CD4-positive, alpha-beta T cell treated with Interleukin-1 beta for 1 hour (primary cell): ENCODE results near the gene NAPB.
A peak's percentile ranks its signal among the peaks of the same experiment; 100 is the strongest.
"Not testable (repeated sequence)": the region's sequence is repeated elsewhere in the genome, so short reads cannot be mapped to it uniquely, and the experiment has no call there.

Source experiments
- DNase-seq, 2 donors: peaks; one replicate each; pipeline ENCODE4 v3.0.0-alpha.2; 2020 to 2022

NAPB gene

DNA sequence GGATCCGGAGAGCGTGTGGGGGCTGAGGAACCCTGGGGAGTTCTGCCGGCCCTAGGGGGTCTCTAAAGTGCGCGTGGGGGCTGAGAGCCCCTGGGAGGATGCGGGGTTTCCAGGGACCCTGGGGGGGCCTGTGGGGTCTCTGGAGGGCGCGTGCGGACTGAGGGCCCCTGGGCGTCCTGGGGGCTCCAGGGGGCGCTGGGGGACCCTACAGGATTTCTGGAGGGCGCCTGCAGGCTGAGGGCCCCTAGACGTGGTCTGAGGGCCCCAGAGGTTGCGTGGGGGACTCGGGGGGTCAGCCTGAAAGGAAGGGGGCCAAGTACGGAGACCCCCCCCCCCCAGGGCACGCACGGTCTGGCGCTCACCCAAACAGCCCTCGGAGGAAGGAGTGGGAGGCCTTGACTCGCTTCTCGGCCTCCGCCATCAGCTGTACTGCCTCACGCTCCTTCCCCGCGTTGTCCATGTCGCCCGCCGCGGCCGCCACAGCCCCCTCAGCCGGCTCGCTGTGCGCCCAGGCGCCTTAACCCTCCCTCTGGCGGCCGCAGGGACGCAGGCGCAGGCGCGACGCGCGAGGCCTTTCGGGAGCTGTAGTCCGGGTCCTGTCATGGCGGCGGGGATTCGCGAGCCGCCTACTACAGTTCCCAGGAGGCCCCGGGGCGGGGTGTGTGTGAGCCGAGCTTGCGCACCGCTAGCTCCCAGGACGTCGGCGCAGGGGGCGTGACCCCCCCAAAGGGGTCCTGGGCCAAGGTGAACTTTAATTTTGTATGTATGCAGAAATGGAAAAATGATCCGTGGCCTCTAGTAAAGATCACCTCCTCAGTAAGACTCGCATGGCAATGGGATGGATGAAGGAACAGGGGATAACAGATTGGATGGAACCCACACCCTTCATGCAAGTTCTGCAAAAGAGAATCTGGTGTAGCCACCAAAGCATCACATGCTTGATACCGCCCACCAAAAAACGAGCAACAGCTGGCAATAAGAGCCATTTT, at the start of gene NAPB:
TSS of gene NAPB (minus strand) at position 546 of the 989 bp plus-strand sequence. CDS start at position 460, 86 bp downstream.
- DNase-seq = peak; percentile 93

DNA sequence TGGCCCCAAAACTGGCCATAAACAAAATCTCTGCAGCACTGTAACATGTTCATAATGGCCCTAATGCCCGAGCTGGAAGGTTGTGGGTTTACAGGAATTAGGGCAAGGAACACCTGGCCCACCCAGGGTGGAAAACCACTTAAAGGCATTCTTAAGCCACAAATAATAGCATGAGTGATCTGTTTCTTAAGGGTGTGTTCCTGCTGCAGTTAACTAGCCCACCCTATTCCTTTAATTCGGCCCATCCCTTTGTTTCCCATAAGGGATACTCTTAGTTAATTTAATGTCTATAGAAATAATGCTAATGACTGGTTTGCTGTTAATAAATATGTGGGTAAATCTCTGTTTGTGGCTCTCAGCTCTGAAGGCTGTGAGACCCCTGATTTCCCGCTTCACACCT, 45.7 kb upstream of the NAPB start:
- not testable (repeated sequence) for DNase-seq

DNA sequence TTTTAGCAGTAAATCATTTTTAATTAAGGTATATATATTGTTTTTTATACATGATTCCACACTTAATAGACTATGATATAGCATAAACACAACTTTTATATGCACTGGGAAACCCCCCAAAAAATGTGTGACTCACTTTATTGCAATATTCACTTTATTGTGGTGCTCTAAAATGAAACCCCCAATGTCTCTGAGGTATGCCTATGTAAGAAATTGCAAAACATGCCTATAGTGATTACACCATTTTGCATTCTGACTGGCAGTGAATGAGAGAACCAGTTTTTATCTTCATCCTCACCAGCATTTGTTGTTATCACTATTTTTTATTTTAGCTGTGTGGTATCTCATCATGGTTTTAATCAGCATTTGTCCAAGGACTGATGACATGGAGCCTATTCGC, 39.9 kb upstream of the NAPB start:
- DNase-seq = no peak

DNA sequence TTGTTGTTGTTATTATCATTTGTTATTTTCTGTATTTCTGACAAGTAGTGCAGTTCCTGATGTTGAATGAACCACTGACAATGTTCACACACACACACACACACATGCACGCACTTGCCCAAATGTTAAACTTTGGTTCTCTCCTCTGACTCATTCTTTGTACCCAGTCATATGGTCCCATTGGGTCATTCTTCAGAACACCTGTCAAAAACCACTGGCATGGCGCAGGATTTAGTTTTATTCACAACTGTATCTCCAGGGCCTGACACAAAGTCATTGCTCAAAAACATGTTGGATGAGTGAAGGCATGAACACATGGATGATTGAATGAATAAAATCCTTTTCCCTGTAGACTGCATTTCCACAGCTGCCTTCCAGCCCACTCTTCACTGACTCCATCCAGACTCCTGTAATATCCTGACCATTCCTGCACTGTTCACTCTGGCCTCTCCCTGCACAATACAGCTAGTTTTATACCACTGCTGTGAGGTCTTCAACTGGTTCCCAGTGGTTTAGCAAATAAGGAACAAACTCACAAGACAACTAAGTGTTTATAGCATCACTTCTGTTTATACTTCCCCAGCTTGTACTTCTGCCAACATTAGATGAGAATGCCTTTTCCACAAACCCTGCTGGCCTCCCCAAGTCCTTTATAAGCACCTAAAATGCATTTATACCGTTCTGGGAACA, 38.3 kb upstream of the NAPB start:
- DNase-seq = no peak

DNA sequence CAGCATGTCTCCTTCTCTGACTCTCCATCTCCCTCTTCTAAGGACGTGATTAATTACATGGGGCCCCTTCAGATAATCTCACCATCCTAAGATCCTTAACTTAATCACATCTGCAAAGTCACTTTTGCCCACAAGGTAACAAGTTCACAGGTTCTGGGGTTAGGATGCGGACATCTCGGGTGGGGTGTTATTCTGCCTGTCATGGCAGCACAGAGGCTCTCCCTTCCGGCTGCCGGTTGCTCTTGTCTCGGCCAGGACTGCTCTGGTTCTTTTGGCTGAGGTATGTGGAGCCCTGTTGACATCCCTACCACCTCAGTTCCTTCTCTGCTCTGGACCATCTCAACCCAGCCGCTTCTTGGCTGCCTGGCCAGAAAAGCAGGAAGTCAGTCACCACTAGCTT, 35.6 kb upstream of the NAPB start:
- peak in 1 of 2 donors; percentile 22 for DNase-seq

DNA sequence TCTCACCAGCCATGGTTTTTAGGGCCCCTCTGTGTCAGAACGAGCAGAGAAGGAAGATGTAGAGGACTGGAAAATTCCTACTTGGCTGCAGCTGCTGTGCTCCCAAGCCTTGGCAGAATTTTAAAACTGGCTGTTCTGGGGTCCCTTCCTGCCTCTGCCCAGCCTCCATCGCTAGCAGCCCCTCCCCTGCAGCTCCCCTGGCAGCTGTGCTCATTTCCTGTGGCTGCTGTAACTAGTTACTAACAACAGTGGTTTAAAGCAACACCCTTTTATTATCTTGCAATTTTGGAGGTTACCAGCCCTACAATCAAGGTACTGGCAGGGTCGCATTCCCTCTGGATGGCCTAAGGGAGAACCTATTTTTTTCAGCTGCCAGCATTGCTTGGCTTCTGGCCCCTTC, 35.1 kb upstream of the NAPB start:
- peak; percentile 32 to 43 for DNase-seq

DNA sequence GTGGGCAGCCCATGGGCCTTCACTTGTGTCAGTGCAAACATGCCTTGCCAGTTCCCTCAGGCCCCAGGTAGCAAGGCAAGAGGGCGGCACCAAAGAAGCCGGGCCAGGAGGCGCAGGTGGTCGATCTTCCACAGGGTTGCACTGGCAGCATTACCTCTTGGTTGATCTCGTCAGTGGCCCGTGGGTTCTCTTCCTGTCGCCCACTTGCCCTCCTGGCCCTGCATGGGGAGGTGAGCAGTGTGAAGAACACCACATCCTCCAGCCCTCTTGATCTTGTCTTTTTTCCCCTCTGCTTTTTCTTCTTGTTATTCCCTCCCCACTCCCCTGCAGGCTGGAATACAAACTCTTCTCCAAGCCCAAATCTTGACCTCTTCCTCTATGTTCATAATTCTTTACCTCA, 34.4 kb upstream of the NAPB start:
- DNase-seq = no peak

DNA sequence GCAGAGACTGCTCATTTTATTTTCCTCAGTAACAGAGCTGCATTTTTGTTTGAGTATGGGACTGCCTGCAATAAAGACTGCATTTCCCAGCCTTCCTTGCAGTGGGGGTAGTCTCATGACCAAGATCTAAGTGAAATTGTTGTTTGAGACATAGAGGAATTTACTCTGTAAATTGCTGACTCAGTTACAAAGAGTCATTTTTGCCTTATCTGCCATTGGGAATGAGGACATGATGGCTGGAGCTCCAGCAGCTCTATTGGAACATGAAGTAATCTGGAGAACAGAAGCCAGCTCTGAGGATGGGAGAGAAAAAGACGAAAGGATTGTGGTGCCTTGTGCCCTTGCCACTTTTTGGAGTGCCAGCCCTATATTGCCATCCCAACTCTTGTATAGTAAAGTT, 33.5 kb upstream of the NAPB start:
- no peak for DNase-seq

DNA sequence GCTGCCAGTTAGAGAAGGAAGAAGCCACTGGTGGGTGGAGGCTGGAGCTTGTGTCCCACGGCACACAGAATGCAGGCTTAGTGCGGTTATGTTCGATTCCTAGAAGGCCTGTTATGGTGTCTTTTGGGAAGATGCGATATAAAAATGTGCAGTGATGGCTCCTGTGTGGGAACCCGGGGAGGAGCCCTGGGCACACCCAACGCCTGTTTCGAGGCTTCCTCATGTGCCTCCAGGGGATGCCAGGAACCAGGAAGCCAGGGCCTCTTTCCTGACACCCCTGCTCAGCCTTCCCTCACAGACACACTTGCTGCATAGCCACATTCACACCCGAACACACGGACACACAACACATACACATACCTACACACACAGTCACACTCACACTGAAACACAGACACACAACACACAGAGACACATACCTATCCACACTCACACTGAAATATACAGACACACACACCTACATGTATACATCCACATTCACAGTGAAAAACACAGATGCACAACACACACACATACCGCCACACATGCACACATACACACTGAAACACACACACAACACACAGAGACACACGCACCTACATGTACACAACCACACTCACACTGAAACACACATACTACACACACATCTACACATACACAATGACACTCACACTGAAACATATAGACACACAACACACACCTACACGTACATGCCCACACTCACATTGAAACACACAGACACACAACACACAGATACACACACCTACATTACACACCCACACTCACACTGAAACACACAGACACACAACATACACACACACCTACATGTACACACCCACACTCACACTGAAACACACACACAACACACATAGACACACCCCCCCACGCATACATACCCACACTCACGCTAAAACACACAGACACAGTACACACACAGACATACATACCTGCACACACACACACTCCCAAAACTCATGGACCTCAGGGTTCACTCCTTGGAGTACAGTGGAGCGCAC, 32.6 kb upstream of the NAPB start:
- no peak for DNase-seq

DNA sequence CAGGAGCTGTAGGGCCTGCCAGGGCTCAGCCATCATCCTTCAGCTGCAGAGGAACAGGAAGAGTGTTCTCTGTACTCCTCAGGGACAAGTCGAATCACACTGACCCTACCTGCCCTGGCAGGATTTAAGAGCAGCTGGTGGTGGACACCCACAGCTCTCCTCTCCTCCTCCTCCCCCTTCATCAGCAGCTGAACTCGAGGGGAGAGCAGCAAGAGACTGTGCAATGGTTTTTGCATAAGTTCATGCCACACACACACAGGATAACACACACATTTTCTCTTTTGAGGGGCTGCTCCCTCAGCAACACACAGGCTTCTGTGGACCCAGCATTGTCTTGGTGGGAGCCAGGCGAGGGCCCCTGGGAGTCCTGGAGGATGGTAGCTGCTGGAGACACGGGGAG, 31.5 kb upstream of the NAPB start, which contains the start of gene CST11:
TSS of gene CST11 (minus strand) at position 101 of the 400 bp plus-strand sequence. CDS start at position 36, 65 bp downstream.
- DNase-seq = no peak

DNA sequence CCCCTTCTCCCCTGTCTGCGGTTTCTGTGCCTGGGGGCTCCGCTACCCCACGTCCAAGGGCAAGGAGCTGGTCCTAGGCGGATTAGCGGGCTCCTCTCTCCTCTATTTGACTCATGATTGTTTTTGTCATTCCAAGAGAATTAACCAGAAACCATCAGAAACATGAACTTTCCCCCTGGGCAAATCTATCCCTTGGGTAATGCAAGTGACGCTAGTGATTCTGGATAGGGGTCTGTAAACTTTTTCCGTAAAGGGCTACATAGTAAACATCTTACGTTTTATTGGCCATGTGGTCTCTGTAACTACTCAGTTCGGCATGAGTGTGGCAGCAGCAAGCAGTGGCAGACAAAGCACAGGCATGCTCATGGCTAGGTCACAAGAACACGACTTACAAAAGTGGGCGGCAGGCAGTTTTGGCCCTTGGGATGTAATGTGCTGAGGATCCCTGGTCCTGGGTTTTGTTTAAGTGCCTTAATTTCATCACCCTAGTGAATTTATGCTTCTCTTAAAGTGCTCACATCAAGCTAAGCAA, 30.7 kb upstream of the NAPB start:
- no peak for DNase-seq

DNA sequence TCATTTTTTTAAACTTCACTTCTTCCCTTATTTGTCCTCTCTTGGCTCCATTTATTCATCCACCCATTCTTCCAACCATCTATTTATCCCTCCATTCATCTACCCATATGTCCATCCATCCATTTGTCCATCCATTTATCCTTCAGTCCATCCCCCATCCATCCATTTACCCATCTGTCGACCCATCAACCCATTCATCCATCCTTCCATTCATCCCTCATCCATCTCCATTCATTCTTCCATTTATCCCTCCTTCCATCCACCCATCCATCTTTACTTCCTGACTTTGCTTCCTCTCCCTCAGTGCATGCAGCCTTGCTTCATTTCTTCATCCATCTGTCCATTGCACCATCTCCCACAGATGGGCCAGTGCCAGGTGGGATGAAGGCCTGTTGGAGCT, 29.6 kb upstream of the NAPB start:
- DNase-seq = no peak

DNA sequence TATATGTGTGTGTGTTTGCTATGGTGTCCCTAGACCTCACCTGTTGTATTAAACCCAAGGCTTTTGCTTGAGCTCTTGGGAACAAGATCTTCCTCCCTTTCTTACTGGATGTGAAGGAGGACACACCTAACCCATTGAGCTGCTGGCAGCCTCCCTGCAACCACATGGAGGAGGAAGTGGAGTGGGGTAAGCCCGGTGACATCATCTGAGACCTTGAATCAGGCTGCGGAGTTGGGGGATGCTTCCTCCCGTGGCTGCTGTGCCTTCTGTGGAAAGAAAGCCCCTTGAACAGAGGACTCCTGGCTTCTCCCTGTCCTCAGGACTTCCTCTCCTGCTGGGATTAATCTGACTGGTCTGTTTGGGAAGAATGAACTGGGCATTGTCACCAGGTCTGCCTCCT, 28.1 kb upstream of the NAPB start:
- DNase-seq = no peak

DNA sequence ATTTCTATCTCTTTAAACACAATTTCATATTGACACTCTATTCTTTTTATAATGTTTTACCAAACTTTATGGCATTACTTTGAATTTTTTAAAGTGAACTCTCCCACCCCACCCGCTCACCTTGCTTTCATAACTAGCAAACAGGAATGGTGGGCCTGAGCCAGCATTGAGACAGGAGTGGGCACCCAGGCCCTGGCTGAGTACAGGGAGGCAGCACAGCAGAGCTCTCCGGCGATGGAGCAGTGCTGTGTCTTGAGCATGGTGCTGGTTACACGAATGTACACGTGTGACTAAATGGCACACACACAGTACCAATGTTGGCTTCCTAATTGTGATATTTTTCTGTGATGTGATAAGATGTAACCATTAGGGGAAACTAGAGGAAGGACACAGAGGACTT, 26.9 kb upstream of the NAPB start:
- DNase-seq = no peak

DNA sequence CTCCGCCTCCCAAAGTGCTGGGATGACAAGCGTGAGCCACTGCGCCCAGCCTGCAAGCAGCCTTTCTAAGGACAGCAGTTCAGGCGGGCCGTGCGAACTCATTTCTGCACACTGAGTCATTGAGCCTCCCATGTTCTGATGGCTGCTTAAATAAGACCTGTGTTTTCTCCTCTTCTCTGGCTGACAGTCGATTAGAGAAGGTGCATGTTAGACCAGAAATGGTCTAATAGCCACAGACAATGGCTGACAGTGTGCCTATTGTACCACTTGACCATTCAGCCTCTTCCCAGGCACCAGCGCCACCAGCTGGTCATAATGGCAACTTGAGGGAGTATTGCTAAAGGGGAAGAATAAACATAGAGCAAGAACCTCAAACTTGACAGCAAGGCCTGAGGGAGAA, 25.2 kb upstream of the NAPB start:
- DNase-seq = no peak

DNA sequence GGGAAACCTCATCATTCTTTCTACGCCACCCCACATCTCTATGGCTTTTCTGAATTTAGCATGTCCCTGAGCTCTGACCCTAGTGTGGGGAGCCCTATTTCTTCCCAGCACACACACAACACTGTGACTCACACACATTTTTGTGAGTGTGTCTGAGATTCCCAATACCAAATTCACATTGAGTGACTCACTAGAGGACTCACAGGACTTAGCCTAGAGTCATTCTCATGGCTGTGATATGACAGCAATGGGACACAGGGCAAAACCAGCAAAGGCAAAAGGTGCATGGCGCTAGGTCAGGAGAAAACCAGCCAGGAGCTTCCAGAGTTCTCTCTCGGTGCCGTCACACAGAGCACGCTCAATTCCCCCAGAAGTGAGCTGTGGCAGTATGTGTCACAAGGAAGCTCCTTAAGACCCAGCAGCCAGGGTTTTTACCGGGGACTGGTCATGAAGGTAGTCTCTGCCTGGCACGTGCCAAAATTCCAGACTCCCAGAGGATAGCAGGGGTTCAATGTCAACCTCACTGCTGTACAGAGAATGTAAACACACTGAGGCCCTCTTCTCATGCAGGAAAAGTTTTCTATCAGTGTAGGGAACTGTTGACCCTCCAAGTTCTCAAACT, 24.4 kb upstream of the NAPB start:
- no peak for DNase-seq

DNA sequence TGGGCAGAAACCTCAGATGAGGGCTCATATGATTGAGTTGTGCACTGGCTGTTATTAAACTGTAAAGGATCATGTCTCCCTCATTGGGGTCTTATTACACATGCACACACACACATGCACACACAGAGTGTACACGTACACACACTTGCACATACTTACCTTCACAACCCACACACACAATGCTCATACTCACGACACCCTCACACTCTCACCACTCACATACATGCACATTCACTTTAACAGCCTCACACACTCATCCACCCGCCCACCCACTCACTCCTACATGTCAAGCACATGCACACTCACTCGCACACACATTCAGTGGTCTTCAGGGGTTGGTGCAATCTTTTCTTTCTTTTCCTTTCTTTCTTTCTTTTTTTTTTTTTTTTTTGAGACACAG, 23.6 kb upstream of the NAPB start:
- DNase-seq = no peak

DNA sequence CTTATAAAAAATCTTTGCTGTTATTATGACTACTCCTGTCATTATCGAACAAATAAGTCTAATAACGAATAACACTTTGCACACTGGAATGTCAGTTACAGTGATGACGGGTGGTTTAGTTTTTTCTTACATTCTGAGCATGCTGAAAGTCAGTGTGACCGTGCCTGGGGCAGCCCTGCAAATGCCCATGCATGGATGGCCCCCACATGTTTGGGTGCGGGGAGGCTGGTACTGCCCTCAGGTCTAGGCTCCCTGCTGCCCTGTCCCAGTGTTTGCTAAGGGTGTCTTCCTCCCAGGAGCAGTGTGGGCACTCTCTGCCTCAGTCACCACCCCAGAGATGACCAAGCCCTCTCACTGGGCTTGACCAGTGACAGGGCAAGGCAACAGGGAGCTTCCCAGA, 21.1 kb upstream of the NAPB start:
- DNase-seq = no peak

DNA sequence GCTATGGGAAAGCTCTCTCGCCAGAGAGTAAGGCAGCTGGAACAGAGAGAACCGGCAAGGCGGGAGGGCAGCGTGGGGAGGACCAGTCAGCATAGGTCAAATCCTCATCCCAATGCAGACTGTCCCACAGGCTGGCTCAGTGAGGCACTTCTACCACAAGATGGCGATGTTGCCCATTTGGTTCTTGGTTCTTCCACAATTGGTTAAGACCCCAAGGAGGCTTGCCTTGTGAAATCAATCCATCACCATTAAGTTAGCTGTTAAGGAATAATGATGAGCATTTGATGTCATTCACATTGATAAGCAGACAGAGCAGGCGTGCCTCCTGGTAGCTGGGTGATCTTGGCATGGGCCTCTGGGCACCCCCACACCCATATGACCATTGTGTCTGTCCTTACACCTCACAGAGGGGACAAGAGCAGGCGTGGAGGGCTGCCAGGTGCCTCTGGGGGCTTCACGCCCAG, 20.6 kb upstream of the NAPB start:
- DNase-seq = peak; percentile 60 to 71

DNA sequence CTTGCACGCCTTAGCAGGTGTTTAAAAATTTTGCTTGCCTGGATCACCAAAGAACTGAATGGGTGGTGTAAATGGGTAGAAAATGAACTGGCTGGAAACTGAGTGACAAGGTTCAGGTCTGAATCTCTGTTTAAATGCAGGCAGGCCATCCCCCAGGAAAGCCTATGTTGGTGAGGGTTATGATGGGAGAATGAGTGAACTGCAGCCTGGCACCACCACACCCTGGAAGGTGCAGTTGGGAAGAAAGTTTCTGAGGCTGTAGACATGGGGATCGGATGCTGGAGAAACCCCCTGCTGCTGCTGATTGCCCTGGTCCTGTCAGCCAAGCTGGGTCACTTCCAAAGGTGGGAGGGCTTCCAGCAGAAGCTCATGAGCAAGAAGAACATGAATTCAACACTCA, 18.7 kb upstream of the NAPB start:
- DNase-seq = no peak

DNA sequence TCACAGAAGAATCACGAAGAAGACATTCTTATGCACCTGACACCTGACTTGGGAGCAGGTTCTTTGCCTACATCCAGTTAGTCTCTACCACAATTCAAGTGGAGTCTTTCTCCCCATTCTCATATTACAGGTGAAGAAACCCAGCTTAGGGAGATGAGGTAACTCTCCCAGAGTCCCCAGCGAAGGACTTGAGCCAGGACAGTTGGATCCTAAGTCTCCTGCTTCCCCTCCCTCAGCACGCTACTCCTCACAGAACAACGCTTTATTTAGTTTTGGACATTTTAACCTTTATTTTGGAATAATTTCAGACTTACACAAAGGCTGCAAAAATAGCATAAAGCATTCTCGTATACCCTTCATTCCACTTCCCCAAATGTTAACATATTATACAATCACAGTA, 17.4 kb upstream of the NAPB start:
- DNase-seq = no peak
